Mesothelial cell of epicardium (in vitro differentiated cells): ENCODE data around the gene HSPB7. TPM values are rescaled to one million over a fixed set of nuclear protein-coding genes. Genes with fewer than 3 reads are reported as not detected.

Experiments used
- DNase-seq, 2 experiments: peaks; one replicate each; pipeline ENCODE4 v3.0.0; 2021; ENCODE audit warnings: low spot score in 2 of 2; ENCODE audit not compliant: unreplicated experiment in 2 of 2
- H3K27ac Mint-ChIP-seq: 2 replicates; pipeline ENCODE4 v1.8.0; 2021; ENCODE audit warnings: mixed read lengths
- H3K27me3 Mint-ChIP-seq: 2 replicates; pipeline ENCODE4 v1.8.0; 2021; ENCODE audit warnings: low read depth, mixed read lengths
- H3K36me3 Mint-ChIP-seq: 2 replicates; pipeline ENCODE4 v1.8.0; 2021; ENCODE audit warnings: mixed read lengths
- H3K4me1 Mint-ChIP-seq: 2 replicates; pipeline ENCODE4 v1.8.0; 2021; ENCODE audit warnings: mixed read lengths
- H3K4me3 Mint-ChIP-seq: 2 replicates; pipeline ENCODE4 v1.8.0; 2021; ENCODE audit warnings: mild to moderate bottlenecking, moderate library complexity, mixed read lengths
- H3K9me3 Mint-ChIP-seq: 2 replicates; pipeline ENCODE4 v1.8.0; 2021; ENCODE audit warnings: mixed read lengths
- total RNA-seq: library from RNA; stranded (reverse); gene quantifications from 3 replicates; pipeline ENCODE4 v1.2.1, GENCODE V29; 2021
- TF ChIP-seq, protein P1 (sequence below): fragments of 200-600 bp; sonication (generic); IDR thresholded peaks from one replicate; pipeline ENCODE4 v1.5.0; 2021; ENCODE audit warnings: antibody characterized with exemption; ENCODE audit not compliant: unreplicated experiment

HSPB7 gene
- total RNA-seq, 1 donor from 2014 or later, result 6.3 TPM

DNA sequence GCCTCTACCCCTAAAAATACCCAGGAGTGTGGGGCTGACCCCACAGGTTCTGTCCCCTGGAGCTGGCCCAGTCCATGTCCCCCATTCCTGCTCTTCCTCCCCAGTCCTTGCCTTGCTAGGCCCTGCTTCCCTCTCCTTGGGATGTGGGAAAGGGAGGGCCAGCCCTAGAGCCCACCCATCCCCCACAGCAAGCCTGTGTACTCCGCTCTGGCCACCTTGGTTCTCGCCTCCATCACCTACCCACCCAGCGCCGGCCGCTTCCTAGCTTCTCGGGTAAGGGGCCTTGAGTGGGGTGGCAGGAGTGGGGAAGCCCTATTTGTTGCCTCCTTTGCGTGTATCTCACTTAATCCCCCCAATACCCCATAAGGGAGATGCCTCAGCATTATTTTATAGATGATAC is 32.5 kb upstream of the HSPB7 start:
- Mint-ChIP-seq H3K9me3 (no peaks in the 10 kb centered on the region), H3K4me3 (peak overlapping the region; percentile 9), H3K4me1 (peaks cover 4% of the 10 kb centered on the region), H3K27ac (no peak overlapping the region), H3K27me3 (no peaks in the 10 kb centered on the region), H3K36me3 (no peaks in the 10 kb centered on the region)
- no peak for DNase-seq
- TF ChIP-seq, protein P1, sequence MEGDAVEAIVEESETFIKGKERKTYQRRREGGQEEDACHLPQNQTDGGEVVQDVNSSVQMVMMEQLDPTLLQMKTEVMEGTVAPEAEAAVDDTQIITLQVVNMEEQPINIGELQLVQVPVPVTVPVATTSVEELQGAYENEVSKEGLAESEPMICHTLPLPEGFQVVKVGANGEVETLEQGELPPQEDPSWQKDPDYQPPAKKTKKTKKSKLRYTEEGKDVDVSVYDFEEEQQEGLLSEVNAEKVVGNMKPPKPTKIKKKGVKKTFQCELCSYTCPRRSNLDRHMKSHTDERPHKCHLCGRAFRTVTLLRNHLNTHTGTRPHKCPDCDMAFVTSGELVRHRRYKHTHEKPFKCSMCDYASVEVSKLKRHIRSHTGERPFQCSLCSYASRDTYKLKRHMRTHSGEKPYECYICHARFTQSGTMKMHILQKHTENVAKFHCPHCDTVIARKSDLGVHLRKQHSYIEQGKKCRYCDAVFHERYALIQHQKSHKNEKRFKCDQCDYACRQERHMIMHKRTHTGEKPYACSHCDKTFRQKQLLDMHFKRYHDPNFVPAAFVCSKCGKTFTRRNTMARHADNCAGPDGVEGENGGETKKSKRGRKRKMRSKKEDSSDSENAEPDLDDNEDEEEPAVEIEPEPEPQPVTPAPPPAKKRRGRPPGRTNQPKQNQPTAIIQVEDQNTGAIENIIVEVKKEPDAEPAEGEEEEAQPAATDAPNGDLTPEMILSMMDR, result no peak

DNA sequence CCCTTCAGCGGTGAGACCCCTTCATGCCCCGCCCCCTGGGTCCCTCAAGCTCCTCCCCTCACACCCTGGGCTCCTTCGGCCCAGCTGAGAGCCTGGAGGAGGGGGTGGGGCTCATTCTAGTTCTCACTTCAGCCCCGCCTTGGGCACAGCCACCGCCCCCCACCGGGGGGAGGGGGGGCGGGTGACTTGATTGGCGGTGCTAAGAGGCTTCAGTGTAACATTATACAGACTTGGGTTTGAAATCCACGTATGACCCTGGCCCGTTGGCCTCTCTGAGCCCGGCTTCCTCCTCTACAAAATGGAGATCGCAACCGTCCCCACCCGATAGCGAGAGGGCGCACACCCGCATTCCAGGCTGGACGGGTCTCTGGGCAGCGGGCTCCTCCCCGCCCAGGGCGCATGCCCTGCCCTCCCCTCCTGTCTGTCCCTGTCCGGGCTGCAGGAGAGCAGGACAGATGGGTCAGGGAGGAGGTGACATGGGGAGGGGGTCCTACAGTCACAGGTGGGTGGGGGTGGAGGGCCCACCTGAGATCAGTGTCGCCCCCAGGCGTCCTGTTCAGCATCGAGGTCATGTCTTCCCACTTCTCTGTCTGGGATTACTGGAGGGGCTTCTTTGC is 30.8 kb upstream of the HSPB7 start:
- H3K36me3 Mint-ChIP-seq, result no peaks in the 10 kb centered on the region
- TF ChIP-seq, protein P1, result no peak
- H3K4me1 Mint-ChIP-seq, result peaks cover 4% of the 10 kb centered on the region
- no peaks in the 10 kb centered on the region for H3K27me3 Mint-ChIP-seq
- DNase-seq, result peak; percentile 64 to 86
- no peak overlapping the region for H3K27ac Mint-ChIP-seq
- no peaks in the 10 kb centered on the region for H3K9me3 Mint-ChIP-seq
- peak overlapping the region; percentile 58 for H3K4me3 Mint-ChIP-seq

DNA sequence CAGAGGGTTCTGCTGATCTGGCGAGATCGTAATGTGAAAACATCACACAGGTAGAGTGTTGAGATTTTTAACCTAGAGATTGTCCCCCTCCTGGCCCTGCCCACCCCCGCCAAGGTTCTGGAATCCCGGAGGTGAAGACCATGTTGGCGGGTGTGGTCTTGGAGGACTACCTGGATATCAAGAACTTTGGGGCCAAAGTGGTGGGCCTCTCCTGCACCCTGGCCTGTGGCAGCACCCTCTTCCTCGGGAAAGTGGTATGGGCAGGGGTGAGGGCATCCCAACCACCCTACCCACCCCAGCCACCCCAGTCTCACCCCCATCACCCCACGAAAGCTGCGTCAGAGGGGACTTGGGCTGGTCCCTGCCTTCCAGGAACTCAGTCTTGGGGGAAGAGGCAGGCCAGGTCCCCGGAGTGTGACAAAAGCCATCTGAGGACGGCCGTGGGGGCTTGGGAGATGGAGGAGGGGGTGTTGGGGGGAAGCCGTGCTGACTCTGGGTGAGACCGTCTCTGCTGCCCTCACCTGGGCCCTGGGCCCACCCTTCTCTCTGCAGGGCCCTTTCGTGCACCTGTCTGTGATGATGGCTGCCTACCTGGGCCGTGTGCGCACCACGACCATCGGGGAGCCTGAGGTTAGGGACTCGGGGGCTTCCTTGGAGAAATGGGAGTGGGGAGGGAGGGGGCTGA is 30.1 kb upstream of the HSPB7 start:
- no peaks in the 10 kb centered on the region for H3K36me3 Mint-ChIP-seq
- H3K27me3 Mint-ChIP-seq, result no peaks in the 10 kb centered on the region
- H3K4me1 Mint-ChIP-seq, result peaks cover 4% of the 10 kb centered on the region
- no peaks in the 10 kb centered on the region for H3K9me3 Mint-ChIP-seq
- H3K4me3 Mint-ChIP-seq, result peak overlapping the region; percentile 58
- TF ChIP-seq, protein P1, result no peak
- H3K27ac Mint-ChIP-seq, result no peak overlapping the region
- DNase-seq, result no peak

DNA sequence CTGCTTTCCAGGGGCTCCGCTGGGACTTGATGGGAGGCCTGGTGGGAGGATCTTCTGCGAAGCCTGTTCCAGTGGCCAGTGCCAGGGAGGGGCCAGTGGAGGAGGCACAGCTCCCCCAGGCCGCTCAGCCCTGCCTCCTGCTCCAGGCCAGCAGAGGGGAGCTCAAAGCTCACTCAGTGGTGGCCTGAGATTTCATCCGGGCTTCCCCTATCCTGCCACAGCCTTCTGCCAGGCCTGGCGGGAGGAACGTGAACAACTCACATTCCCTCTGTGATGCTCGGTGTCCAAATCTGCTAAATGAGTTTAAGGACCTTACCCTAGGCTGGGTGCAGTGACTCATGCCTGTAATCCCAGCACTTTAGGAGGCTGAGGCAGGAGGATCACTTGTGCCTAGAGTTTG is 29.0 kb upstream of the HSPB7 start:
- TF ChIP-seq, protein P1, result no peak
- no peak overlapping the region for H3K27ac Mint-ChIP-seq
- no peaks in the 10 kb centered on the region for H3K9me3 Mint-ChIP-seq
- no peaks in the 10 kb centered on the region for H3K36me3 Mint-ChIP-seq
- peaks cover 2% of the 10 kb centered on the region for H3K27me3 Mint-ChIP-seq
- no peak for DNase-seq
- peak overlapping the region; percentile 37 for H3K4me3 Mint-ChIP-seq
- peaks cover 4% of the 10 kb centered on the region for H3K4me1 Mint-ChIP-seq

DNA sequence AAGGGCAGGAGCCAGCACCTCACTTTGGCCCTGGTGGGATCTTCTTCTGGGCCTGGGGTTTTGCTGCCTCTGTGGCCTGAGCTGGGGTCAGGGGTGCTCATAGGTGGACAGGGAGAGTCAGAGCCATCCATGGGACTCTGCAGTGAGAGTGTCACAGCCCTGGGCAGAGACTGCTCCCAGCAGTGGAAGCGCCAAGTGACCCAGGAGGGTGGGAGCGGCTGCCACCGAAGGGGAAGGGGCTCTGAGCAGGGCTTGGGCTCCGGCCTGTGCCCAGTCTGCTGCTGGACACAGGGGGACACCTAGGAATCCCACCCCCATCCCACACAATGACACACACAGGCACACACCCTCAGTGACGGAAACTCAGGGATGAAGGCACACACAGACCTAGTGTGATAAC is 26.1 kb upstream of the HSPB7 start:
- no peak overlapping the region for H3K27ac Mint-ChIP-seq
- H3K4me1 Mint-ChIP-seq, result no peaks in the 10 kb centered on the region
- H3K27me3 Mint-ChIP-seq, result peaks cover 7% of the 10 kb centered on the region
- H3K36me3 Mint-ChIP-seq, result no peaks in the 10 kb centered on the region
- no peaks in the 10 kb centered on the region for H3K9me3 Mint-ChIP-seq
- no peak for DNase-seq
- no peak overlapping the region for H3K4me3 Mint-ChIP-seq
- TF ChIP-seq, protein P1, result no peak
